ENCODE data around the gene CASP8. TPM values are rescaled to one million over a fixed set of nuclear protein-coding genes. Genes with fewer than 3 reads are reported as not detected.

The CASP8 gene
- total and polyA plus RNA-seq, 2 donors (not counting 3 experiments of a cell fraction or from before 2014, with no cell fraction given), result 5.3 to 5.8 TPM

GRCh38 chr2:201270293-201271001, 10.1 kb downstream of the CASP8 start:
- FAIRE-seq (no peak), DNase-seq (ENCODE audit: low read depth, low spot score) (no peak)
- no peaks in the 10 kb centered on the region for H3K9me3 ChIP-seq (replicated peaks; ENCODE audit: control insufficient read depth, insufficient read depth, low read length)
- H3K9ac ChIP-seq (replicated peaks; ENCODE audit: extremely low read depth, insufficient read depth, low read length), result no peak overlapping the region
- BruUV-seq (replicated peaks), result no TSS peak
- no peaks in the 10 kb centered on the region for H3K27me3 ChIP-seq (ENCODE audit: control insufficient read depth in 2 of 2, insufficient read depth in 2 of 2, low read length in 2 of 2)
- TF ChIP-seq JUN (IDR thresholded peaks at IDR 0.05; ENCODE audit: borderline replicate concordance, insufficient read depth, insufficient read length, low read depth) (no peak), POLR2AphosphoS5 (IDR thresholded peaks at IDR 0.05; ENCODE audit: insufficient read depth, low read depth, low read length) (no peak), CTCF (IDR thresholded peaks at IDR 0.05; ENCODE audit: extremely low read depth in 1 of 2, insufficient read depth in 1 of 2, low read depth in 1 of 2, low read length in 2 of 2) (no peak)
- ChIA-PET POLR2A (interaction anchor here (0.6 kb wide), 1 partner anchor 10 kb away, joined by 3 read pairs; no protein-coding TSS in a partner anchor), CTCF (interaction anchor here (2.0 kb wide), 1 partner anchor 9 kb away, joined by 6 read pairs; no protein-coding TSS in a partner anchor)
- H4K20me1 ChIP-seq (replicated peaks; ENCODE audit: control insufficient read depth, extremely low read depth, insufficient read depth, low read length), result no peaks in the 10 kb centered on the region
- no peaks in the 10 kb centered on the region for H3K4me1 ChIP-seq (ENCODE audit: control insufficient read depth, extremely low read depth, insufficient read depth, low read length)
- no peak overlapping the region for H3K27ac ChIP-seq (ENCODE audit: insufficient read depth, low read depth, low read length)
- H3K4me2 ChIP-seq (ENCODE audit: insufficient read depth, low read length), result no peak overlapping the region
- no peaks in the 10 kb centered on the region for H3K79me2 ChIP-seq (ENCODE audit: control insufficient read depth, insufficient read depth, low read length)
- H2AFZ ChIP-seq (ENCODE audit: low read depth, low read length), result no peak overlapping the region
- dilution Hi-C loops (cut with MboI; ENCODE audit: extremely low pct_ligation_motif_present, low sequenced_read_pairs) (no loop called here), intact Hi-C loops (cut with micrococcal nuclease) (no loop called here)
- H3K36me3 ChIP-seq (ENCODE audit: control insufficient read depth in 2 of 2, extremely low read depth in 1 of 2, insufficient read depth in 2 of 2, low read length in 2 of 2), result no peaks in the 10 kb centered on the region
- H3K4me3 ChIP-seq (replicated peaks in 1 of 3; ENCODE audit: insufficient read depth in 1 of 3, low read depth in 1 of 3, low read length in 3 of 3), result no peak overlapping the region
- no peaks in the 10 kb centered on the region for H3K9me1 ChIP-seq (replicated peaks; ENCODE audit: control insufficient read depth, extremely low read depth, insufficient read depth, low read length)

- Histone ChIP-seq H4K20me1 (replicated peaks; ENCODE audit: control insufficient read depth, extremely low read depth, insufficient read depth, low read length) (no peaks in the 10 kb centered on the region), H3K27ac (ENCODE audit: insufficient read depth, low read depth, low read length) (no peak overlapping the region), H3K36me3 (ENCODE audit: control insufficient read depth in 2 of 2, extremely low read depth in 1 of 2, insufficient read depth in 2 of 2, low read length in 2 of 2) (no peaks in the 10 kb centered on the region), H3K9me1 (replicated peaks; ENCODE audit: control insufficient read depth, extremely low read depth, insufficient read depth, low read length) (no peaks in the 10 kb centered on the region), H3K9ac (replicated peaks; ENCODE audit: extremely low read depth, insufficient read depth, low read length) (no peak overlapping the region), H3K9me3 (replicated peaks; ENCODE audit: control insufficient read depth, insufficient read depth, low read length) (no peaks in the 10 kb centered on the region), H3K79me2 (ENCODE audit: control insufficient read depth, insufficient read depth, low read length) (no peaks in the 10 kb centered on the region), H3K4me3 (replicated peaks in 1 of 3; ENCODE audit: insufficient read depth in 1 of 3, low read depth in 1 of 3, low read length in 3 of 3) (no peak overlapping the region), H3K4me1 (ENCODE audit: control insufficient read depth, extremely low read depth, insufficient read depth, low read length) (no peaks in the 10 kb centered on the region), H3K27me3 (ENCODE audit: control insufficient read depth in 2 of 2, insufficient read depth in 2 of 2, low read length in 2 of 2) (no peaks in the 10 kb centered on the region), H3K4me2 (ENCODE audit: insufficient read depth, low read length) (no peak overlapping the region), H2AFZ (ENCODE audit: low read depth, low read length) (no peak overlapping the region)
- no TSS peak for BruUV-seq (replicated peaks)
- no peak for DNase-seq (ENCODE audit: low read depth, low spot score)
- no peak for FAIRE-seq
- POLR2A ChIA-PET, result no interaction called here
- intact Hi-C loops (cut with micrococcal nuclease) (no loop called here), dilution Hi-C loops (cut with MboI; ENCODE audit: extremely low pct_ligation_motif_present, low sequenced_read_pairs) (no loop called here)
- no peak for TF ChIP-seq CTCF (IDR thresholded peaks at IDR 0.05; ENCODE audit: extremely low read depth in 1 of 2, insufficient read depth in 1 of 2, low read depth in 1 of 2, low read length in 2 of 2)
- no peak for TF ChIP-seq MAX (IDR thresholded peaks at IDR 0.05; ENCODE audit: insufficient read depth, insufficient read length)
- no peak for TF ChIP-seq EZH2 (IDR thresholded peaks at IDR 0.05; ENCODE audit: borderline replicate concordance, low read depth, low read length, severe bottlenecking)
- TF ChIP-seq JUN (IDR thresholded peaks at IDR 0.05; ENCODE audit: borderline replicate concordance, insufficient read depth, insufficient read length, low read depth), result no peak
- TF ChIP-seq GATA2 (IDR thresholded peaks at IDR 0.05; ENCODE audit: insufficient read depth, insufficient read length, low read depth, low read length), result no peak
- no peak for TF ChIP-seq POLR2AphosphoS5 (IDR thresholded peaks at IDR 0.05; ENCODE audit: insufficient read depth, low read depth, low read length)
- TF ChIP-seq FOS (IDR thresholded peaks at IDR 0.05; ENCODE audit: borderline replicate concordance, insufficient read depth, low read length), result no peak
- no peak for TF ChIP-seq MYC (IDR thresholded peaks at IDR 0.05; ENCODE audit: low read depth, low read length)
- no peak for TF ChIP-seq POLR2A (IDR thresholded peaks at IDR 0.05; ENCODE audit: low read depth, low read length)
- CTCF ChIA-PET, result no interaction called here
Measured at GRCh38 chr2:201271917-201272316, 11.6 kb downstream of the CASP8 start.
